ENCODE measurements around the gene TMEM170B. TPM values are rescaled to one million over a fixed set of nuclear protein-coding genes. Genes with fewer than 3 reads are reported as not detected.

TMEM170B gene
- total RNA-seq, 1 experiment from 2014 or later: 1.0 TPM

- H3K36me3 ChIP-seq (ENCODE audit: control insufficient read depth in 1 of 2, insufficient read depth in 2 of 2, low read length in 2 of 2): no peaks in the 10 kb centered on the region
- H3K27ac ChIP-seq (ENCODE audit: low read depth, low read length): no peak overlapping the region
- H3K9ac ChIP-seq (ENCODE audit: low read length): no peak overlapping the region
- H3K9me3 ChIP-seq (ENCODE audit: control insufficient read depth in 1 of 2, insufficient read depth in 1 of 2, low read depth in 1 of 2, low read length in 2 of 2): no peaks in the 10 kb centered on the region
- H3K4me2 ChIP-seq (ENCODE audit: low read length): no peak overlapping the region
- no TSS peak for BruUV-seq (replicated peaks)
- DNase-seq (ENCODE audit: low read depth, low spot score) (no peak), ATAC-seq (no peak)
- no peaks in the 10 kb centered on the region for H3K79me2 ChIP-seq (ENCODE audit: insufficient read depth, low read length)
- no peaks in the 10 kb centered on the region for H4K20me1 ChIP-seq (ENCODE audit: insufficient read depth)
- RAD21 ChIA-PET (ENCODE audit: low non-redundant PET in 1 of 2, low total read pairs in 2 of 2, uncharacterized antibody in 2 of 2, unreplicated experiment in 2 of 2): no interaction called here
- no peak overlapping the region for H2AFZ ChIP-seq (ENCODE audit: low read depth, low read length, poor library complexity, severe bottlenecking)
- no peak overlapping the region for H3K4me3 ChIP-seq (replicated peaks in 1 of 2; ENCODE audit: low read depth in 1 of 2, low read length in 2 of 2)
- H3K27me3 ChIP-seq (ENCODE audit: insufficient read depth, low read length): no peaks in the 10 kb centered on the region
- H3K9me2 ChIP-seq (ENCODE audit: insufficient read depth): no peaks in the 10 kb centered on the region
- POLR2A ChIA-PET: no interaction called here
- TF ChIP-seq SIN3A (IDR thresholded peaks at IDR 0.05; ENCODE audit: low read depth) (no peak), FOSL1 (IDR thresholded peaks at IDR 0.05; ENCODE audit: low read depth) (no peak), EZH2phosphoT487 (IDR thresholded peaks at IDR 0.05; ENCODE audit: borderline replicate concordance) (no peak), ZNF274 (IDR thresholded peaks at IDR 0.05; ENCODE audit: low read depth, low read length) (no peak)
- CTCF ChIA-PET: no interaction called here
- H3K4me1 ChIP-seq (ENCODE audit: control insufficient read depth in 1 of 2, insufficient read depth in 2 of 2, low read length in 2 of 2): no peaks in the 10 kb centered on the region
- intact Hi-C loops (cut with micrococcal nuclease): no loop called here
These were observed 14.9 kb downstream of the TMEM170B start for GRCh38 chr6:11552442-11552841.

GRCh38 chr6:11553824-11554223 lies 16.3 kb downstream of the TMEM170B start:
- no peak overlapping the region for H3K27ac ChIP-seq (ENCODE audit: low read depth, low read length)
- H2AFZ ChIP-seq (ENCODE audit: low read depth, low read length, poor library complexity, severe bottlenecking): no peak overlapping the region
- H3K4me1 ChIP-seq (ENCODE audit: control insufficient read depth in 1 of 2, insufficient read depth in 2 of 2, low read length in 2 of 2): no peaks in the 10 kb centered on the region
- CTCF ChIA-PET: no interaction called here
- H3K36me3 ChIP-seq (ENCODE audit: control insufficient read depth in 1 of 2, insufficient read depth in 2 of 2, low read length in 2 of 2): no peaks in the 10 kb centered on the region
- RAD21 ChIA-PET (ENCODE audit: low non-redundant PET in 1 of 2, low total read pairs in 2 of 2, uncharacterized antibody in 2 of 2, unreplicated experiment in 2 of 2): no interaction called here
- no peak overlapping the region for H3K9ac ChIP-seq (ENCODE audit: low read length)
- H3K4me3 ChIP-seq (replicated peaks in 1 of 2; ENCODE audit: low read depth in 1 of 2, low read length in 2 of 2): no peak overlapping the region
- H3K4me2 ChIP-seq (ENCODE audit: low read length): no peak overlapping the region
- H3K79me2 ChIP-seq (ENCODE audit: insufficient read depth, low read length): no peaks in the 10 kb centered on the region
- H3K27me3 ChIP-seq (ENCODE audit: insufficient read depth, low read length): no peaks in the 10 kb centered on the region
- ATAC-seq: no peak
- H3K9me2 ChIP-seq (ENCODE audit: insufficient read depth): no peaks in the 10 kb centered on the region
- POLR2A ChIA-PET: no interaction called here
- DNase-seq (ENCODE audit: low read depth, low spot score): no peak
- no TSS peak for BruUV-seq (replicated peaks)
- intact Hi-C loops (cut with micrococcal nuclease): no loop called here
- H3K9me3 ChIP-seq (ENCODE audit: control insufficient read depth in 1 of 2, insufficient read depth in 1 of 2, low read depth in 1 of 2, low read length in 2 of 2): no peaks in the 10 kb centered on the region
- no peaks in the 10 kb centered on the region for H4K20me1 ChIP-seq (ENCODE audit: insufficient read depth)
- TF ChIP-seq MAX (IDR thresholded peaks at IDR 0.05) (no peak), TCF7L2 (IDR thresholded peaks at IDR 0.05; ENCODE audit: borderline replicate concordance, extremely low read depth, insufficient read depth, insufficient read length) (no peak), SIN3A (IDR thresholded peaks at IDR 0.05; ENCODE audit: low read depth) (no peak), SRF (IDR thresholded peaks at IDR 0.05; ENCODE audit: low read depth) (no peak), JUND (IDR thresholded peaks at IDR 0.05) (no peak), CBX3 (IDR thresholded peaks at IDR 0.05; ENCODE audit: low read depth) (no peak), EZH2phosphoT487 (IDR thresholded peaks at IDR 0.05; ENCODE audit: borderline replicate concordance) (no peak), CTCF (IDR thresholded peaks at IDR 0.05 in 2 of 3, conservative IDR thresholded peaks at IDR 0.05 in 1 of 3; ENCODE audit: borderline replicate concordance in 1 of 3, insufficient read depth in 1 of 3, low read depth in 2 of 3, low read length in 2 of 3) (no peak), ZFX (IDR thresholded peaks at IDR 0.05) (no peak)

Measured in HCT116 (cell line).